HepG2 (cell line): Measurements from ENCODE around the gene DHX8. TPM values are rescaled to one million over a fixed set of nuclear protein-coding genes. Genes with fewer than 3 reads are reported as not detected.
A peak's percentile ranks its signal among the peaks of the same experiment; 100 is the strongest.

ENCODE experiments used
- CCAR2 ChIP-seq: fragments of 200-400 bp; formaldehyde crosslinking; optimal IDR thresholded peaks from 2 replicates; pipeline ENCODE3; 2018; ENCODE audit warnings: low read depth, mild to moderate bottlenecking, low read length, moderate library complexity
- CCDC6 ChIP-seq: sonication (generic); formaldehyde crosslinking; IDR thresholded peaks from 2 replicates; pipeline ENCODE4 v1.8.1; 2022; ENCODE audit warnings: mild to moderate bottlenecking, missing genetic modification reagents, moderate library complexity
- GABPB1 ChIP-seq: IDR thresholded peaks from 2 replicates; pipeline ENCODE4 v1.6.1; 2016; ENCODE audit warnings: mild to moderate bottlenecking, missing genetic modification reagents, moderate library complexity, missing compliant biosample characterization
- MEIS1 ChIP-seq: sonication (generic); formaldehyde crosslinking; IDR thresholded peaks from 2 replicates; pipeline ENCODE4 v1.9.0; 2021; ENCODE audit warnings: mild to moderate bottlenecking, missing genetic modification reagents, moderate library complexity, borderline replicate concordance
- MIER2 ChIP-seq: IDR thresholded peaks from 2 replicates; pipeline ENCODE4 v1.6.1; 2016; ENCODE audit warnings: missing biosample characterization, missing genetic modification reagents
- NCOA5 ChIP-seq: sonication (generic); formaldehyde crosslinking; IDR thresholded peaks from 2 replicates; pipeline ENCODE4 v1.4.0; 2020; ENCODE audit warnings: missing genetic modification reagents
- RFX1 ChIP-seq: fragments of 450-650 bp; IDR thresholded peaks from 2 replicates; pipeline ENCODE4 v1.6.1; 2017
- SALL1 ChIP-seq: sonication (generic); formaldehyde crosslinking; IDR thresholded peaks from 2 replicates; pipeline ENCODE4 v1.8.0; 2022; ENCODE audit warnings: mild to moderate bottlenecking, missing genetic modification reagents
- SRSF1 ChIP-seq: fragments of 200-400 bp; formaldehyde crosslinking; optimal IDR thresholded peaks from 2 replicates; pipeline ENCODE3; 2017; ENCODE audit warnings: mild to moderate bottlenecking, low read depth, low read length, moderate library complexity
- SSRP1 ChIP-seq: IDR thresholded peaks from 2 replicates; pipeline ENCODE4 v1.6.1; 2016; ENCODE audit warnings: control low read depth
- STAG1 ChIP-seq: sonication (generic); formaldehyde crosslinking; IDR thresholded peaks from 2 replicates; pipeline ENCODE4 v1.4.0; 2020; ENCODE audit warnings: missing genetic modification reagents
- TARDBP ChIP-seq: sonication (generic); formaldehyde crosslinking; IDR thresholded peaks from 2 replicates; pipeline ENCODE4 v1.8.0; 2022; ENCODE audit warnings: mild to moderate bottlenecking, missing genetic modification reagents
- ZFP90 ChIP-seq: sonication (generic); formaldehyde crosslinking; IDR thresholded peaks from 2 replicates; pipeline ENCODE4 v1.8.0; 2022; ENCODE audit warnings: missing genetic modification reagents, mild to moderate bottlenecking, inconsistent platforms, borderline replicate concordance
- ZNF274 ChIP-seq: sonication (generic); formaldehyde crosslinking; IDR thresholded peaks from 2 replicates; pipeline ENCODE4 v1.5.1; 2020; ENCODE audit warnings: mild to moderate bottlenecking, missing genetic modification reagents
- ZNF510 ChIP-seq: sonication (generic); formaldehyde crosslinking; IDR thresholded peaks from 2 replicates; pipeline ENCODE4 v1.4.0; 2020; ENCODE audit warnings: low read depth, mild to moderate bottlenecking, missing genetic modification reagents
- ZNF615 ChIP-seq: sonication (generic); formaldehyde crosslinking; IDR thresholded peaks from 2 replicates; pipeline ENCODE4 v1.5.0; 2020; ENCODE audit warnings: mild to moderate bottlenecking, missing genetic modification reagents, borderline replicate concordance
- ZNF839 ChIP-seq: sonication (generic); formaldehyde crosslinking; IDR thresholded peaks from 2 replicates; pipeline ENCODE4 v1.4.0; 2020; ENCODE audit warnings: missing genetic modification reagents, mild to moderate bottlenecking, borderline replicate concordance
- ZSCAN25 ChIP-seq: sonication (generic); formaldehyde crosslinking; IDR thresholded peaks from 2 replicates; pipeline ENCODE4 v1.8.0; 2022; ENCODE audit warnings: mild to moderate bottlenecking, missing genetic modification reagents
- polyA plus RNA-seq, 8 experiments: library from polyadenylated mRNA; depleted of rRNA in 3 of 8; stranded (reverse) in 7 of 8; unstranded in 1 of 8; fragments of >200 nt; fragmentation: Illumina TruSeq in 4 of 8; extraction: Trizol in 4 of 8; gene quantifications; 2 replicates each; pipeline versions ENCODE4 v1.2.1 to v1.2.3, GENCODE V29; 2011 to 2016; ENCODE audit warnings: low read depth in 4 of 8, missing spikeins in 1 of 8, mixed read lengths in 1 of 8; ENCODE audit not compliant: insufficient read depth in 1 of 8
- total RNA-seq, 5 experiments: library from RNA; depleted of rRNA; stranded (reverse); fragments of >200 nt; fragmentation: Illumina TruSeq; extraction: Trizol; gene quantifications; 2 replicates each; pipeline ENCODE4 v1.2.3, GENCODE V29; 2016; ENCODE audit warnings: low read depth in 1 of 5
- TF ChIP-seq, protein P1 (sequence below): sonication (generic); formaldehyde crosslinking; IDR thresholded peaks from 2 replicates; pipeline ENCODE4 v1.4.0; 2020; ENCODE audit warnings: missing genetic modification reagents, borderline replicate concordance
- TF ChIP-seq, protein P2 (sequence below): sonication (generic); formaldehyde crosslinking; IDR thresholded peaks from 2 replicates; pipeline ENCODE4 v1.4.0; 2020; ENCODE audit warnings: missing genetic modification reagents
- TF ChIP-seq, protein P3 (sequence below): sonication (generic); formaldehyde crosslinking; IDR thresholded peaks from 2 replicates; pipeline ENCODE4 v1.8.0; 2023; ENCODE audit warnings: mild to moderate bottlenecking, missing genetic modification reagents
- TF ChIP-seq, protein P4 (sequence below): sonication (generic); formaldehyde crosslinking; IDR thresholded peaks from 2 replicates; pipeline ENCODE4 v1.4.0; 2020; ENCODE audit warnings: mild to moderate bottlenecking, missing genetic modification reagents
- TF ChIP-seq, protein P5 (sequence below): fragments of 450-650 bp; IDR thresholded peaks from 2 replicates; pipeline ENCODE4 v1.6.1; 2016

Gene DHX8
- total and polyA plus RNA-seq, 2 of the 13 experiments (the other 11 are each of a cell fraction or from before 2014, with no cell fraction given) = 24.8 to 48.9 TPM

DNA sequence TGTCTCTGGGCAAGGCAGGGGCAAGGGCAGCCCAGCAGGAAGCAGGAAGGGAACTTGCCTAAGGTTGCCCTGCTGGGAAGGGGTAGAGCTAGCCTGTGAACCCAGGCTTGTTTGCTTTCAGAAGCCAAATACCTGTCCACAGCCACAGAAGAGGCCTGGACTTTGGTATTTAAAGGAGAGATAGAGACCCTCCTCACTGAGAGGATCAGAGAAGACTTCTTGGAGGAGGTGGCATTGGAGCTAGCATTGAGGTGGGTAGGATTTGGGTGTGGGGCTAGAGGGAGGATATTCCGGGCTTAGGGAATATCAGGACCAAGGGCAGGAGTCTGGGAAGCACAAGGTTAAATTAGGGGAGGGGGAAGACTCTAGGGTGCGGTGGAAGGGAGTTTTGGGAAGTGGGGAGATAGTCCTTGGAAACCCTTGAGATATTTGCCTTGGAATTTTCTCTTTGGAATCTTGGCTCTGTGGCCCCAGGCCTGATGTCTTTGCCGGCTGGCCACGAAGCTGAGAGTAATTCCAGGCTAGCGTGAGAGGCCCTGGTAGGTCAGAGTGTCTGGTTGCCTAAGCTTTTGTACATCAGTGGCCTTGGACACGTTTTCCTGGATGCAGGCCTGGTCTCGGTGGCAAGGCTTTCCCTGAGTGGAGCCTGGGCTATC is 75.5 kb downstream of the DHX8 start (continued):
- TF ChIP-seq ZNF839 (CRISPR knock-in tag) (no peak), NCOA5 (no peak), SSRP1 (CRISPR knock-in tag) (no peak), CCDC6 (peak; percentile 57; the same call in 1 of the 2 replicates), SALL1 (CRISPR knock-in tag) (0 out of 2 replicates have a peak, but pooled peaks have one; percentile 10), TARDBP (CRISPR knock-in tag) (peak; percentile 75; the same call in 1 of the 2 replicates), SRSF1 (no peak), ZNF274 (CRISPR knock-in tag) (no peak), MIER2 (CRISPR knock-in tag) (no peak; the same call in 1 of the 2 replicates), MEIS1 (CRISPR knock-in tag) (no peak), GABPB1 (peak; percentile 43), ZNF615 (CRISPR knock-in tag) (no peak), ZSCAN25 (CRISPR knock-in tag) (peak; percentile 69; the same call in 1 of the 2 replicates), STAG1 (CRISPR knock-in tag) (no peak), RFX1 (no peak), ZNF510 (CRISPR knock-in tag) (no peak), CCAR2 (no peak), ZFP90 (CRISPR knock-in tag) (0 out of 2 replicates have a peak, but pooled peaks have one; percentile 40)
- TF ChIP-seq, protein P1, sequence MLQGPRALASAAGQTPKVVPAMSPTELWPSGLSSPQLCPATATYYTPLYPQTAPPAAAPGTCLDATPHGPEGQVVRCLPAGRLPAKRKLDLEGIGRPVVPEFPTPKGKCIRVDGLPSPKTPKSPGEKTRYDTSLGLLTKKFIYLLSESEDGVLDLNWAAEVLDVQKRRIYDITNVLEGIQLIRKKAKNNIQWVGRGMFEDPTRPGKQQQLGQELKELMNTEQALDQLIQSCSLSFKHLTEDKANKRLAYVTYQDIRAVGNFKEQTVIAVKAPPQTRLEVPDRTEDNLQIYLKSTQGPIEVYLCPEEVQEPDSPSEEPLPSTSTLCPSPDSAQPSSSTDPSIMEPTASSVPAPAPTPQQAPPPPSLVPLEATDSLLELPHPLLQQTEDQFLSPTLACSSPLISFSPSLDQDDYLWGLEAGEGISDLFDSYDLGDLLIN (CRISPR knock-in tag) = no peak
- TF ChIP-seq, protein P2, sequence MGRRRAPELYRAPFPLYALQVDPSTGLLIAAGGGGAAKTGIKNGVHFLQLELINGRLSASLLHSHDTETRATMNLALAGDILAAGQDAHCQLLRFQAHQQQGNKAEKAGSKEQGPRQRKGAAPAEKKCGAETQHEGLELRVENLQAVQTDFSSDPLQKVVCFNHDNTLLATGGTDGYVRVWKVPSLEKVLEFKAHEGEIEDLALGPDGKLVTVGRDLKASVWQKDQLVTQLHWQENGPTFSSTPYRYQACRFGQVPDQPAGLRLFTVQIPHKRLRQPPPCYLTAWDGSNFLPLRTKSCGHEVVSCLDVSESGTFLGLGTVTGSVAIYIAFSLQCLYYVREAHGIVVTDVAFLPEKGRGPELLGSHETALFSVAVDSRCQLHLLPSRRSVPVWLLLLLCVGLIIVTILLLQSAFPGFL (CRISPR knock-in tag) = no peak
- TF ChIP-seq, protein P3, sequence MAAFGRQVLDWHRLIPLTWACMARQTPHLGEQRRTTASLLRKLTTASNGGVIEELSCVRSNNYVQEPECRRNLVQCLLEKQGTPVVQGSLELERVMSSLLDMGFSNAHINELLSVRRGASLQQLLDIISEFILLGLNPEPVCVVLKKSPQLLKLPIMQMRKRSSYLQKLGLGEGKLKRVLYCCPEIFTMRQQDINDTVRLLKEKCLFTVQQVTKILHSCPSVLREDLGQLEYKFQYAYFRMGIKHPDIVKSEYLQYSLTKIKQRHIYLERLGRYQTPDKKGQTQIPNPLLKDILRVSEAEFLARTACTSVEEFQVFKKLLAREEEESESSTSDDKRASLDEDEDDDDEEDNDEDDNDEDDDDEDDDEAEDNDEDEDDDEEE (CRISPR knock-in tag) = peak; percentile 86
- TF ChIP-seq, protein P4, sequence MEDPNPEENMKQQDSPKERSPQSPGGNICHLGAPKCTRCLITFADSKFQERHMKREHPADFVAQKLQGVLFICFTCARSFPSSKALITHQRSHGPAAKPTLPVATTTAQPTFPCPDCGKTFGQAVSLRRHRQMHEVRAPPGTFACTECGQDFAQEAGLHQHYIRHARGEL (CRISPR knock-in tag) = no peak
- TF ChIP-seq, protein P5, sequence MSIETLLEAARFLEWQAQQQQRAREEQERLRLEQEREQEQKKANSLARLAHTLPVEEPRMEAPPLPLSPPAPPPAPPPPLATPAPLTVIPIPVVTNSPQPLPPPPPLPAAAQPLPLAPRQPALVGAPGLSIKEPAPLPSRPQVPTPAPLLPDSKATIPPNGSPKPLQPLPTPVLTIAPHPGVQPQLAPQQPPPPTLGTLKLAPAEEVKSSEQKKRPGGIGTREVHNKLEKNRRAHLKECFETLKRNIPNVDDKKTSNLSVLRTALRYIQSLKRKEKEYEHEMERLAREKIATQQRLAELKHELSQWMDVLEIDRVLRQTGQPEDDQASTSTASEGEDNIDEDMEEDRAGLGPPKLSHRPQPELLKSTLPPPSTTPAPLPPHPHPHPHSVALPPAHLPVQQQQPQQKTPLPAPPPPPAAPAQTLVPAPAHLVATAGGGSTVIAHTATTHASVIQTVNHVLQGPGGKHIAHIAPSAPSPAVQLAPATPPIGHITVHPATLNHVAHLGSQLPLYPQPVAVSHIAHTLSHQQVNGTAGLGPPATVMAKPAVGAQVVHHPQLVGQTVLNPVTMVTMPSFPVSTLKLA = no peak
